Measurements from ENCODE around the gene GPR85.
"Not testable (repeated sequence)": the region's sequence is repeated elsewhere in the genome, so short reads cannot be mapped to it uniquely, and the experiment has no call there.

GPR85 gene, protein sequence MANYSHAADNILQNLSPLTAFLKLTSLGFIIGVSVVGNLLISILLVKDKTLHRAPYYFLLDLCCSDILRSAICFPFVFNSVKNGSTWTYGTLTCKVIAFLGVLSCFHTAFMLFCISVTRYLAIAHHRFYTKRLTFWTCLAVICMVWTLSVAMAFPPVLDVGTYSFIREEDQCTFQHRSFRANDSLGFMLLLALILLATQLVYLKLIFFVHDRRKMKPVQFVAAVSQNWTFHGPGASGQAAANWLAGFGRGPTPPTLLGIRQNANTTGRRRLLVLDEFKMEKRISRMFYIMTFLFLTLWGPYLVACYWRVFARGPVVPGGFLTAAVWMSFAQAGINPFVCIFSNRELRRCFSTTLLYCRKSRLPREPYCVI

GRCh38 chr7:113086431-113086888 is at the start of gene GPR85:
Gene GPR85, minus strand, starts transcription at chr7:113086827. Its CDS starts 2,106 bp downstream, at chr7:113084721.
- no peak for DNase-seq

DNA sequence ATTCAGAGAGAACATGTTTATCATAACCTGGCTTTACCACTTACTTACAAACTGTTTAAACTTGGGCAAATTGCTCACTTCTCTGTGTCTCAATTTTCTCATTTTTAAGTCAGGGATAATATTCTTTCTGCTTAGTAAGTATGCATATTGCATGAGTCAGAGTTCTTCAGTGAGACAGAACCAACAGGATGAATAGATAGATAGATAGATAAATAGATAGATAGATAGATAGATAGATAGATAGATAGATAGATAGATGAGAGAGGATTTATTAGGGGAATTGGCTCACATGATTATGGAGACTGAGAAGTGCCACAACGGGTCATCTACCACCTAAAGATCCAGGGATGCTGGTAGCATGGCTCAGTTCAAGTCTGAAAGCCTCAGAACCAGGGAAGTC is 47.4 kb upstream of the GPR85 start:
- no peak for DNase-seq

DNA sequence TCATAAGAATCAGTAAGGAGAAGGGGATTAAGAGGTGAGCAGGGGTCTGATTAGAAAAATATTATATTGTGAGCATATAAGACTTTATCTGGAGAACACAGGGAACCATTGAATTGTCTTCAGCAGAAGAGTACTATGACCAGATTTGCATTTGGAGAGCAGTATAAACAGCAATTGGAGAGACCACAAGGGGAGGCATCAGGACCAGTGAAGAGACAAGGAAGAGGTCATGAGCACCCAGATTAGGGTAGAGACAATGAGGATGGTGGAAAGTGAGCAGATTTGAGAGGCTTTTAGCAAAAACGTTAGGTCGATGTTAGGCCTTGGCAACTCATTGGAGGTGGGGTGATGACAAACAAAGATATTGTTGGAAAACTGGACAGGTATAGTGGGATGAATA is 44.7 kb upstream of the GPR85 start:
- DNase-seq = no peak

- DNase-seq = no peak
Observed at GRCh38 chr7:113128031-113128430, 41.4 kb upstream of the GPR85 start.

GRCh38 chr7:113125728-113126127 is 39.1 kb upstream of the GPR85 start:
- DNase-seq = no peak

DNA sequence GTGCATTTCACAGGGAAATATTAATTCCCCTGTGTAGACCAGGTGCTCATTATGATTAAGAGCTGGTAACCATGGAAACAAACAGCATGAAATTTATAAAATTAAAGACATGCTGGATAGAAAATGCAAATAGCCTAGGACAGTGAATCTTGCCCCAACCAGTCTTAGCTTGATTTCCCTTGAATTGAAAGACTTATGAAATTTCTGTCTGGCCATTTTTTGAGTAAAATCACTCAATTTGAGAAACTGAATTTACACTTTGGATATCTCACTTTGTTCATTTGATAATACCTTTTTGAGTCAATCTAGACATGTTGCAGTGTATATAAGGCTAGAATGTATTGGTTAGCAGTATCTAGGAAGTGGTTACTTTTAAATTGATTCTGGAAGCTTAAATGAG is 36.1 kb upstream of the GPR85 start:
- DNase-seq = no peak

- DNase-seq = no peak
Observed at GRCh38 chr7:113120647-113121046, 34.0 kb upstream of the GPR85 start.

GRCh38 chr7:113119429-113119828 is 32.8 kb upstream of the GPR85 start:
- no peak for DNase-seq

- DNase-seq = peak; percentile 90
Observed at GRCh38 chr7:113118074-113118959, 31.7 kb upstream of the GPR85 start, which contains the start of gene SMIM30. Gene SMIM30, minus strand, starts transcription at chr7:113118554. Its CDS starts 976 bp downstream, at chr7:113117578.

GRCh38 chr7:113117374-113117774 is 30.7 kb upstream of the GPR85 start:
- DNase-seq = not testable (repeated sequence)

DNA sequence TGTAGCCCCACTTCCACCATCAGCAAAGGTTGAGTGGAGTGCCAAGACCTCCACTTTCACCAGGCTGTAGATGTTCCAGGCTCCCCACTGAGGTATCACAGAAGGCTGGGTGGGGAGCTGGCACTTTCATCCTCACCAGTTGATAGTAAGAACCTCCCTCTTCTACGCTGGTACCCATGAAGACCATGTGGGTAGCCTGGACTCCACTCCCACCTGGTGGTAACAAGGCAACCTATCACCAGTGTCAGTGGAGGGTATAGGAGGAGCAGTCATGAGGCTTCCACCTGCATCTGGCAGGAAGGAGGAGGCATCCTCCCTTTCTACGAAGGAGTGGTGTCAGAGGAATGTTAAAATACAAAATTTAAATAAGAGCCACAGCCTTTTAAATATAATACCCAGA is 27.3 kb upstream of the GPR85 start:
- no peak for DNase-seq

DNA sequence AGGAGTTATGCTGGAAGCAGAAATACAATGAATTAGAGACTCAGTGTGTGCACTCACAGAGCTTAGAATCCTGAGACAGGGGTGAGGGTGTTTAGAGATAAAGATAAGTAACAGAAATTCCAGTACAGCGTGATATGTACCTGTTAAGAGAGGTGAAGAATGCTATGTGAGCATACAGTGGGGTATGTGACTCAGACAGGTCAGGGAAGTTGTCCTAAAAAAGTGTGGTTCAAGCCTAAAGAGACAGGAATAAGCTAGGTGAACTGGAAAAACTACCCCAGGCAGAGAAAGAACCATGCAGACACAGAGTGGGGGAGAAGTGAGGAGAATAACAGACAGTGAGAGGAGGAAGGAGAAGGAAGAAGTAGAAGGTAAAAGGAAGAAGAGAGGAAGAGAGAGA is 23.1 kb upstream of the GPR85 start:
- DNase-seq = no peak

- DNase-seq = no peak
Observed at GRCh38 chr7:113100121-113100603, 13.5 kb upstream of the GPR85 start.

DNA sequence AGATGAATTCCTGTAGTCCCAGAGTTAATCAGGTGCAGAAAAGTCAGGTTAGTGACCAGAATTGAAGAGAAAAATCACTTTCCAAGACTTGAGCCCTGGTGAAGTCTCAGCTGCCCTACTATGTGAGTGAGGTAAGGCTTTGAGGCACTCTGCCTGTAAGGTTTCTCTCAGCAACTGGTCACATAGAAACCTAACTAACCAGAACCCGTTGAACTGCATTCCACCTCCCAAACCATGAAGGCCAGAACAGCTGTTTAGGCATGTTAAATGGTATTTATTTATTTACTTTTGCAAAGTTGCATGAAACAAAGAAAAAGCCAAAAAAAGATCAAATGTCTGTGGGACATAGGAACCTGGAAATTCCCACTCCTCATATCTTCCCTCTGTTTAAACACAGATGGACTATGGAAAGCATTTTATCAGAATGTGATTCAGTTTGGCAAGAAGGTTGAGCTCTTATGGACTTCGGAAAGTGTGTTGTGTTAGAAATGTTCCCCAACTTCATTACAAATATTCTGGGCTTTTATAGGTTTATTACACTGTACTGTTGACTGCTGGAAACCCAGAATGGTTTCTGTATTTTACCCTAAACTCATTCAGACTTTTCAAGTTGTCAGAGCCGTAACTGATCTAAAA is 12.8 kb upstream of the GPR85 start:
- no peak for DNase-seq

GRCh38 chr7:113094517-113095249 is 8.1 kb upstream of the GPR85 start:
- DNase-seq = no peak

DNA sequence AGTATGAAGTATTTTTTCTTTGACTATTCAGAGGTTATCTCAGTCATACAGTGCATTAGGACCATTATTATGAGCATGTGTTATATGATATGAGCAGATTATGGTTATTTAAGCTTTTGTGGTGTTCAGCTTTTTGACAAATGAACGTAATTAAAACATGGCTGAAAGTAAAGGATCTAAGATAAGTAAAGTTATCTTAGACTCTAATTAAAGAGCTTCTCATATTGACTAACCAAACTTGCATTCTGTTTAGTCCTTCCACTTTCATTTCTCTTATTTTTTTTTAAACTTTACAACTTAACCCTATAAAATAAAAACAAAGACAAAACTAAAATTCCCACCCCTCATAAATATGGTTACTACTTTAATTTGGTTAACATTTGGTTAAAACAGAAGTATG is 6.9 kb upstream of the GPR85 start:
- no peak for DNase-seq

- DNase-seq = no peak
Observed at GRCh38 chr7:113092762-113093161, 6.1 kb upstream of the GPR85 start.

- peak; percentile 11 for DNase-seq
Observed at GRCh38 chr7:113087071-113087998, 708 bp upstream of the GPR85 start.

DNA sequence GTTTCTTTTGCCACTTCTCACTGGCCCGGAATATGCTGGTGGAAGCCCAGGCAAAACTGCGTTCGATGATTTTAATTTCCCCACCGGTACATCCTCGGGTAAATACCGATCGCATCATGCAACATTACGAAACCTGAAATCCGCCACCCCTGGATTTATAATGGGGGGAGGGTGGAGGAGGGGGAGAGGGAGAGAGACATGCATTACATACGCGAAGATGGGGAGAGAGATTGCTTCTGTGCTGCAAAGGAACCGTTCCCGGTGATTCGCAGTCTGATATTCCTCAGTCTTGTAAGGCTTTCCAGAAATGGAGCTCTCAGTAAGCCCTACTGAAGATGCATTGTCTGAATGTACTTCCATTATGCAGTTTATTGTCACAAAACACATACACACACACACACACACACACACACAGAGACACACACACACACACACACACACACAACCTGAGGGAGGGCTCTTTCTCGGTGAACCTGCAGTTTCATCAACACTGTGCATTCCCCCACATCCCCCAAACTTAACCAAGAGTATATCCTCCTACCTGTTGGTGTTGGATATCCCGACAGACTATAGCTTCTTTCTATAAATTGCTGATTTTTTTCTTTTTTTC is 741 bp downstream of the GPR85 start:
- DNase-seq = no peak

GRCh38 chr7:113084496-113085172 is 2.0 kb downstream of the GPR85 start:
- no peak for DNase-seq
